H1 (cell line): ENCODE data around the gene KCNJ10. TPM values are rescaled to one million over a fixed set of nuclear protein-coding genes. Genes with fewer than 3 reads are reported as not detected.

Experiments
- CTCF ChIA-PET: fragments of 300-600 bp; sonication (Branson Sonifier 250); formaldehyde crosslinking; loops from one replicate; lab custom pipeline; 2021; ENCODE audit not compliant: partially characterized antibody; lab: Charles Lee
- POLR2A ChIA-PET: fragments of 300-600 bp; sonication (Branson Sonifier 250); formaldehyde crosslinking; loops from one replicate; lab custom pipeline; 2021; ENCODE audit warnings: inconsistent platforms; ENCODE audit not compliant: partially characterized antibody; lab: Charles Lee
- DNase-seq, 2 experiments: peaks; one replicate each; pipeline versions ENCODE4 v3.0.0 to v3.0.0-alpha.2; 2010 to 2022; ENCODE audit warnings: low spot score in 2 of 2, low read depth in 1 of 2, mixed read lengths in 1 of 2
- FAIRE-seq: peaks from 2 replicates; lab custom pipeline; 2011; peaks lifted over from hg19 to GRCh38; lab: Jason Lieb, UNC
- H2AFZ ChIP-seq: 2 replicates; pipeline ENCODE4 v1.8.1; 2012; ENCODE audit warnings: low read length, inconsistent platforms
- H2AK5ac ChIP-seq: 2 replicates; pipeline ENCODE4 v1.6.1; 2013; ENCODE audit warnings: low read depth, low read length
- H2BK120ac ChIP-seq: replicated peaks from 2 replicates; pipeline ENCODE3; 2013; ENCODE audit warnings: low read depth, low read length, inconsistent platforms
- H2BK12ac ChIP-seq: 2 replicates; pipeline ENCODE4 v1.6.1; 2013; ENCODE audit warnings: low read depth, low read length
- H2BK15ac ChIP-seq: 2 replicates; pipeline ENCODE4 v1.6.1; 2013; ENCODE audit warnings: low read length
- H2BK20ac ChIP-seq: 2 replicates; pipeline ENCODE4 v1.6.1; 2013; ENCODE audit warnings: low read length
- H2BK5ac ChIP-seq: 2 replicates; pipeline ENCODE4 v1.6.1; 2013; ENCODE audit warnings: low read depth, low read length
- H3K14ac ChIP-seq: 2 replicates; pipeline ENCODE4 v1.6.1; 2013; ENCODE audit warnings: inconsistent platforms; ENCODE audit not compliant: insufficient read length
- H3K18ac ChIP-seq: 2 replicates; pipeline ENCODE4 v1.6.1; 2013; ENCODE audit warnings: low read length; ENCODE audit errors: extremely low read depth
- H3K23ac ChIP-seq: 2 replicates; pipeline ENCODE4 v1.6.1; 2013; ENCODE audit warnings: inconsistent platforms; ENCODE audit not compliant: insufficient read length
- H3K23me2 ChIP-seq: 2 replicates; pipeline ENCODE4 v1.6.1; 2013; ENCODE audit warnings: low read depth, low read length
- H3K27ac ChIP-seq: 2 replicates; pipeline ENCODE4 v1.6.1; 2011; ENCODE audit warnings: low read depth, low read length, inconsistent platforms
- H3K27me3 ChIP-seq, 4 experiments: replicated peaks in 1 of 4; 1 replicate in 1 of 4; 2 replicates in 3 of 4; pipeline versions ENCODE4 v1.6.1 to v1.8.1; 2011 to 2013; ENCODE audit warnings: low read length in 3 of 4, mild to moderate bottlenecking in 3 of 4, inconsistent platforms in 2 of 4, mixed read lengths in 2 of 4, moderate library complexity in 1 of 4; ENCODE audit not compliant: control insufficient read depth in 3 of 4, insufficient read depth in 3 of 4; ENCODE audit errors: extremely low read depth in 1 of 4
- H3K36me3 ChIP-seq, 4 experiments: 2 replicates each; pipeline versions ENCODE4 v1.6.1 to v1.8.1; 2011 to 2013; ENCODE audit warnings: mild to moderate bottlenecking in 4 of 4, low read length in 3 of 4, moderate library complexity in 2 of 4, control low read depth in 1 of 4, inconsistent platforms in 1 of 4; ENCODE audit not compliant: insufficient read depth in 4 of 4, control insufficient read depth in 2 of 4
- H3K4ac ChIP-seq: replicated peaks from 2 replicates; pipeline ENCODE3; 2013; ENCODE audit warnings: low read length, low read depth, mixed read lengths, inconsistent platforms; ENCODE audit not compliant: insufficient read length
- H3K4me1 ChIP-seq, 4 experiments: replicated peaks in 1 of 4; 1 replicate in 1 of 4; 2 replicates in 3 of 4; pipeline versions ENCODE4 v1.6.1 to v1.8.1; 2011 to 2013; ENCODE audit warnings: low read length in 3 of 4, inconsistent platforms in 2 of 4, mixed read lengths in 1 of 4; ENCODE audit not compliant: insufficient read depth in 4 of 4, control insufficient read depth in 3 of 4
- H3K4me2 ChIP-seq, 2 experiments: 2 replicates each; pipeline versions ENCODE4 v1.6.1 to v1.8.1; 2011 to 2013; ENCODE audit warnings: low read depth in 2 of 2, low read length in 2 of 2, control low read depth in 1 of 2, inconsistent platforms in 1 of 2, mild to moderate bottlenecking in 1 of 2; ENCODE audit not compliant: insufficient read depth in 1 of 2
- H3K4me3 ChIP-seq, 4 experiments: fragments of 200-600, 300-600 bp in 1 of 4; sonication (generic), shearing (Covaris generic), sonication (Bioruptor Twin) in 1 of 4; 2 replicates each; pipeline versions ENCODE4 v1.5.1 to v1.8.1; 2011 to 2016; ENCODE audit warnings: low read length in 4 of 4, low read depth in 3 of 4, control low read depth in 2 of 4, inconsistent platforms in 2 of 4, mild to moderate bottlenecking in 2 of 4, mixed read lengths in 1 of 4, moderate library complexity in 1 of 4; ENCODE audit not compliant: insufficient read depth in 2 of 4; ENCODE audit errors: extremely low read depth in 1 of 4
- H3K56ac ChIP-seq: replicated peaks from 2 replicates; pipeline ENCODE3; 2013; ENCODE audit warnings: low read depth, mild to moderate bottlenecking, mixed read lengths, low read length, inconsistent platforms; ENCODE audit not compliant: insufficient read length
- H3K79me1 ChIP-seq: 2 replicates; pipeline ENCODE4 v1.6.1; 2013; ENCODE audit warnings: low read depth, low read length, control low read depth
- H3K79me2 ChIP-seq, 2 experiments: 2 replicates each; pipeline versions ENCODE4 v1.6.1 to v1.8.1; 2012 to 2013; ENCODE audit warnings: low read length in 2 of 2, mild to moderate bottlenecking in 2 of 2, inconsistent platforms in 1 of 2; ENCODE audit not compliant: insufficient read depth in 2 of 2, control insufficient read depth in 1 of 2
- H3K9ac ChIP-seq, 4 experiments: replicated peaks in 1 of 4; 1 replicate in 1 of 4; 2 replicates in 3 of 4; pipeline versions ENCODE4 v1.6.1 to v1.8.1; 2011 to 2013; ENCODE audit warnings: low read depth in 3 of 4, low read length in 3 of 4, control low read depth in 2 of 4, mild to moderate bottlenecking in 2 of 4, moderate library complexity in 2 of 4, inconsistent platforms in 1 of 4; ENCODE audit errors: extremely low read depth in 1 of 4
- H3K9me3 ChIP-seq, 2 experiments: 2 replicates each; pipeline versions ENCODE4 v1.6.1 to v1.8.1; 2012 to 2013; ENCODE audit warnings: mild to moderate bottlenecking in 2 of 2, moderate library complexity in 2 of 2, control low read depth in 1 of 2, inconsistent platforms in 1 of 2, low read depth in 1 of 2, low read length in 1 of 2, mixed read lengths in 1 of 2; ENCODE audit not compliant: insufficient read depth in 2 of 2
- H4K20me1 ChIP-seq, 2 experiments: replicated peaks in 1 of 2; 2 replicates each; pipeline versions ENCODE3 to v1.8.1; 2011 to 2013; ENCODE audit warnings: inconsistent platforms in 2 of 2, low read length in 2 of 2, mild to moderate bottlenecking in 1 of 2; ENCODE audit not compliant: insufficient read depth in 2 of 2, control insufficient read depth in 1 of 2
- H4K5ac ChIP-seq: 2 replicates; pipeline ENCODE4 v1.6.1; 2013; ENCODE audit warnings: low read length, low read depth, mixed read lengths, inconsistent platforms; ENCODE audit not compliant: insufficient read length
- H4K8ac ChIP-seq: 2 replicates; pipeline ENCODE4 v1.8.0; 2013; ENCODE audit warnings: mild to moderate bottlenecking, moderate library complexity, low read length, inconsistent platforms; ENCODE audit not compliant: insufficient read depth; ENCODE audit errors: extremely low read depth
- H4K91ac ChIP-seq: replicated peaks from 2 replicates; pipeline ENCODE3; 2013; ENCODE audit warnings: low read length, mixed read lengths, inconsistent platforms; ENCODE audit not compliant: insufficient read length
- KDM5A ChIP-seq: fragments of 200-600 bp; IDR thresholded peaks from 2 replicates; pipeline ENCODE4 v1.7.1; 2012; ENCODE audit warnings: mild to moderate bottlenecking, low read length, inconsistent platforms, mixed read lengths
- TAF1 ChIP-seq: IDR thresholded peaks from 2 replicates; pipeline ENCODE4 v1.6.1; 2011; ENCODE audit warnings: mild to moderate bottlenecking, low read depth, low read length
- TAF7 ChIP-seq: optimal IDR thresholded peaks from 2 replicates; pipeline ENCODE3; 2011; ENCODE audit warnings: low read depth, mild to moderate bottlenecking, inconsistent platforms, low read length, moderate library complexity, borderline replicate concordance
- WGBS, 2 experiments: shearing (Covaris generic) in 1 of 2; methylation state at CpG; one replicate each; pipeline versions ENCODE4 v1.1.6 to v1.1.7; 2013 to 2015; ENCODE audit warnings: low lambda C conversion rate in 2 of 2, mixed read lengths in 2 of 2, inconsistent platforms in 1 of 2, low coverage in 1 of 2, missing lambda C conversion rate in 1 of 2; ENCODE audit not compliant: insufficient replicate concordance in 2 of 2, insufficient coverage in 1 of 2, insufficient read length in 1 of 2; ENCODE audit errors: extremely low coverage in 1 of 2, missing lambda C conversion rate in 1 of 2; 5-methylcytosine and 5-hydroxymethylcytosine counted together
- polyA plus RNA-seq, 7 experiments: library from polyadenylated mRNA; depleted of rRNA in 3 of 7; stranded (reverse) in 5 of 7; unstranded in 2 of 7; fragments of >200 nt in 5 of 7; fragments of 200-250 nt in 2 of 7; gene quantifications; 1 replicate in 5 of 7; 2 replicates in 1 of 7; 4 replicates in 1 of 7; pipeline versions ENCODE4 v1.2.1 to v1.2.3, GENCODE V29; 2011 to 2013; ENCODE audit warnings: missing spikeins in 2 of 7, mixed read lengths in 2 of 7
- total RNA-seq: library from RNA; stranded (reverse); fragmentation: NEBNext Ultra II Directional; extraction: Animal tissue kit (Norgen Biotek cat#: 25700); gene quantifications from 2 replicates; pipeline ENCODE4 v1.2.1, GENCODE V29; 2021

KCNJ10 gene
- total and polyA plus RNA-seq, 2 of the 8 experiments (the other 6 are each of a cell fraction or from before 2014, with no cell fraction given) = 1.7 to 2.4 TPM

DNA sequence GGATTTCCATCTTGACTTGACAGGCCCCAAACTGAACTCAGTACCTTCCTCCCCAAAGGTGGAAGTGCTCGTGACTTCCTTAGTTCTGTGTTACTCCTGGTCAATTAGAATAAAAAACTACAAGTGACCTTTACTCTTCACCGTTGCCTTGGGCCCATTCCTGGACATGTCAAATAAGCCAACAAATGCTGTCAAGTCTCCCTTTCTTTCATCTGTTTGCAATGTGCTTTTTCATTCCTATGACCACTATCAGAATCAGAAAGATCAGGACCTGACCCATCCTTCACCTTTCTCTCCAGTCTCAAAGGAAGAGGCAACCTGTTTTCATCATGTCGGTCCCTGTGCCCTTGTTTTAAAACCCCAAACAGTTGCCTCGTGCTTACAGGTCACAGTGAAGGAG, 4.9 kb upstream of the KCNJ10 start:
- no peak overlapping the region for H2BK12ac ChIP-seq
- no peak overlapping the region for H3K9ac ChIP-seq
- TF ChIP-seq TAF1 (no peak), TAF7 (no peak), KDM5A (no peak)

More for the DNA sequence above, 4.9 kb upstream of the KCNJ10 start:
- Histone ChIP-seq H3K18ac (no peak overlapping the region), H3K14ac (no peak overlapping the region), H3K23ac (no peak overlapping the region), H3K36me3 (no peaks in the 10 kb centered on the region), H3K4me1 (peaks cover 0 to under 1% (median 0%) of the 10 kb centered on the region in 4 experiments; a peak in 2 of 7 replicates), H3K4me2 (no peak overlapping the region), H4K8ac (no peak overlapping the region), H2BK15ac (no peak overlapping the region), H3K4ac (no peak overlapping the region), H3K56ac (no peak overlapping the region), H2AK5ac (no peak overlapping the region), H3K9me3 (no peaks in the 10 kb centered on the region), H3K23me2 (peaks cover 5% of the 10 kb centered on the region), H3K4me3 (no peak overlapping the region), H3K79me1 (no peaks in the 10 kb centered on the region), H3K27me3 (peaks cover 0 to 11% (median 8%) of the 10 kb centered on the region in 4 experiments; a peak in 6 of 7 replicates), H2BK20ac (no peak overlapping the region), H2BK5ac (no peak overlapping the region), H3K79me2 (no peaks in the 10 kb centered on the region), H3K27ac (no peak overlapping the region), H2AFZ (no peak overlapping the region), H4K5ac (no peak overlapping the region), H2BK120ac (no peak overlapping the region), H4K20me1 (no peaks in the 10 kb centered on the region), H4K91ac (no peak overlapping the region)
- no peak for DNase-seq
- POLR2A ChIA-PET = interaction anchor here (1.1 kb wide), 1 partner anchor 51 kb away, joined by 4 read pairs; no protein-coding TSS in a partner anchor
- 75% methylated on average over 4 of the region's 4 CpGs; no CpG with 5 or more reads in 1 of the 2 experiments for WGBS, 2 experiments
- no peak for FAIRE-seq
- CTCF ChIA-PET = interaction anchor here (0.7 to 50.1 kb wide), 3 partner anchors 0 to 79 kb away, joined by 4 to 1874 read pairs (median 1874); partner anchors contain the start of genes IGSF8, KCNJ10 and KCNJ9
